ENCODE data around the gene UBALD1. TPM values are rescaled to one million over a fixed set of nuclear protein-coding genes. Genes with fewer than 3 reads are reported as not detected.

UBALD1 gene
- total and polyA plus RNA-seq, 10 of the 15 experiments (the other 5 are each of a cell fraction or from before 2014, with no cell fraction given), result 0.05 to 32.7 (median 5.1) TPM

DNA sequence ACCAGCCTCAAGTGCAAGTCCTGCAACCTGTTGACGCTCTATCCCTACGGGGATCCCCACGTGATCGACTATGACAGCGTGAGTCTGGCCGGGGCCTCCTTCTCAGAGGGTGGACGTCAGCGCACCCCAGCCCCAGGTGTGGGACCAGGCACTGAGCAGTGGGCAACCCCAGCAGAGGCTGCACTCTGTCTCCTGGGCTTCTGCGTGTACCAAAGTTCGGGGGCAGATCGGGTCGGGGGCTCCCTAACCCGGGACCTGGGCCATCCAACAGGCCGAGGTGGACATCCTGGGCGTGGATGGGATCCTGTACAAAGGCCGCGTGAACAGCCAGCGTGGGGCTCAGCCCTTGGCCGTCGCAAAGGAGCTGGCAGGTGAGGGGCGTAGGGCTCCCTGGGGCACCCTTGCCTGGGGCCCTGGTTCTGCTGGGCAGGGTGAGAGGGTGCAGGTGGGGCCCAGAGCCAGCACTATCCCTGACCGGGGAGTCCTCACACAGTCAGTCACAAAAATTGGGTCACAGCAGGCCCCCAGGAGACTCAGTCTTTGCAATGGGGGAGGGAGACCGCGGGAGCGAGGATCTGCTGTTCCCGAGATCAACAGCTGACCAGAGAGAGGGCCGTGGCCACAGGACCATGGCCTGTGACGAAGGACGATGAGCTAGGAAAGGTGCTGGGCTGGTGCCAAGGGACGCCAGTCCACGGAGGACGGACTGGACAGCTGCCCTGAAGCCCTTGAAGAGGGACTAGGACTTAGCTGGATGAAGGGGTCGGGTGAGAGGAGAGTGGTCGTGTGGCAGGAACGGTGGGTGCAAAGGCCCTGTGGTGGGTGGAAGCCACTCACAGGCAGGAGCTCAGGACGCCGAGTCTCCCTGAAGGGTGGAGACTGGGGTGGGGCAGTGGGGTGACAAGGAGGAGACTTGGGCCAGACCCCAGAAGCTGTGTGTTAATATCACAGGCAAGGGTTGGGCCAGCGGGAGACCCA is 20.0 kb downstream of the UBALD1 start:
- H3K4me2 ChIP-seq (ENCODE audit: control insufficient read depth, insufficient read depth), result no peak overlapping the region
- 48% methylated on average over 38 of the region's 38 CpGs for WGBS (ENCODE audit: insufficient coverage, insufficient replicate concordance, low lambda C conversion rate, missing lambda C conversion rate)
- H3K9ac ChIP-seq (ENCODE audit: control insufficient read depth, insufficient read depth, low read length), result no peak overlapping the region
- H4K20me1 ChIP-seq (ENCODE audit: control insufficient read depth, insufficient read depth), result no peaks in the 10 kb centered on the region
- no TSS peak for BruUV-seq (replicated peaks)
- ChIA-PET SMC1A (ENCODE audit: uncharacterized antibody, unreplicated experiment) (no interaction called here), CTCF (interaction anchor here (0.9 to 1.5 kb wide), 2 partner anchors 9 kb away, joined by 3 read pairs; no protein-coding TSS in a partner anchor), RAD21 (ENCODE audit: unreplicated experiment) (no interaction called here), POLR2A (no interaction called here)
- in situ Hi-C loops (cut with MboI), result loop anchor here (10.0 kb wide), 1 partner anchor 60 kb away; the partner anchor contains the start of gene CDIP1
- H3K4me1 ChIP-seq (ENCODE audit: control insufficient read depth, insufficient read depth, low read length), result no peaks in the 10 kb centered on the region
- no peaks in the 10 kb centered on the region for H3K9me3 ChIP-seq (replicated peaks; ENCODE audit: control insufficient read depth, insufficient read depth, low read length)
- H3K79me2 ChIP-seq (ENCODE audit: control insufficient read depth, insufficient read depth, low read length), result no peaks in the 10 kb centered on the region
- H3K27ac ChIP-seq (ENCODE audit: control insufficient read depth, insufficient read depth), result no peak overlapping the region
- H3K4me3 ChIP-seq, result no peak overlapping the region
- no peaks in the 10 kb centered on the region for H3K36me3 ChIP-seq (ENCODE audit: control insufficient read depth in 2 of 2, insufficient read depth in 2 of 2, low read length in 1 of 2)
- ATAC-seq (no peak), FAIRE-seq (no peak), DNase-seq (ENCODE audit: low read depth, low spot score) (no peak)
- H2AFZ ChIP-seq (ENCODE audit: control insufficient read depth, low read depth, low read length), result no peak overlapping the region
- H3K27me3 ChIP-seq (replicated peaks in 1 of 2; ENCODE audit: control insufficient read depth in 2 of 2, insufficient read depth in 2 of 2, low read length in 1 of 2), result no peaks in the 10 kb centered on the region; a peak in 2 of 4 replicates
- intact Hi-C loops (cut with micrococcal nuclease; ENCODE audit: unreplicated experiment), result no loop called here
- TF ChIP-seq CHD2 (IDR thresholded peaks at IDR 0.05; ENCODE audit: borderline replicate concordance, low read depth, low read length) (no peak), NFYA (IDR thresholded peaks at IDR 0.05; ENCODE audit: borderline replicate concordance, low read depth, low read length) (no peak), POLR2A (IDR thresholded peaks at IDR 0.05; ENCODE audit: low read depth, low read length) (no peak), STAT3 (IDR thresholded peaks at IDR 0.05; ENCODE audit: low read depth, low read length) (no peak), SIX5 (IDR thresholded peaks at IDR 0.05; ENCODE audit: low read depth, low read length, severe bottlenecking) (no peak), HDAC2 (IDR thresholded peaks at IDR 0.05) (no peak), POLR2AphosphoS2 (IDR thresholded peaks at IDR 0.05; ENCODE audit: low read depth, low read length) (no peak), PML (IDR thresholded peaks at IDR 0.05; ENCODE audit: low read length) (no peak), SMC3 (IDR thresholded peaks at IDR 0.05; ENCODE audit: borderline replicate concordance, low read length) (no peak), TAF1 (IDR thresholded peaks at IDR 0.05; ENCODE audit: borderline replicate concordance, low read depth, low read length) (no peak), MEF2A (IDR thresholded peaks at IDR 0.05; ENCODE audit: insufficient read depth, low read depth, low read length) (no peak), FOS (IDR thresholded peaks at IDR 0.05; ENCODE audit: borderline replicate concordance, extremely low read depth, insufficient read length) (no peak)
- TF ChIP-seq, protein P1, sequence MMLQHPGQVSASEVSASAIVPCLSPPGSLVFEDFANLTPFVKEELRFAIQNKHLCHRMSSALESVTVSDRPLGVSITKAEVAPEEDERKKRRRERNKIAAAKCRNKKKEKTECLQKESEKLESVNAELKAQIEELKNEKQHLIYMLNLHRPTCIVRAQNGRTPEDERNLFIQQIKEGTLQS (IDR thresholded peaks at IDR 0.05; ENCODE audit: borderline replicate concordance, extremely low read depth, low read depth, low read length), result no peak
- TF ChIP-seq, protein P2, sequence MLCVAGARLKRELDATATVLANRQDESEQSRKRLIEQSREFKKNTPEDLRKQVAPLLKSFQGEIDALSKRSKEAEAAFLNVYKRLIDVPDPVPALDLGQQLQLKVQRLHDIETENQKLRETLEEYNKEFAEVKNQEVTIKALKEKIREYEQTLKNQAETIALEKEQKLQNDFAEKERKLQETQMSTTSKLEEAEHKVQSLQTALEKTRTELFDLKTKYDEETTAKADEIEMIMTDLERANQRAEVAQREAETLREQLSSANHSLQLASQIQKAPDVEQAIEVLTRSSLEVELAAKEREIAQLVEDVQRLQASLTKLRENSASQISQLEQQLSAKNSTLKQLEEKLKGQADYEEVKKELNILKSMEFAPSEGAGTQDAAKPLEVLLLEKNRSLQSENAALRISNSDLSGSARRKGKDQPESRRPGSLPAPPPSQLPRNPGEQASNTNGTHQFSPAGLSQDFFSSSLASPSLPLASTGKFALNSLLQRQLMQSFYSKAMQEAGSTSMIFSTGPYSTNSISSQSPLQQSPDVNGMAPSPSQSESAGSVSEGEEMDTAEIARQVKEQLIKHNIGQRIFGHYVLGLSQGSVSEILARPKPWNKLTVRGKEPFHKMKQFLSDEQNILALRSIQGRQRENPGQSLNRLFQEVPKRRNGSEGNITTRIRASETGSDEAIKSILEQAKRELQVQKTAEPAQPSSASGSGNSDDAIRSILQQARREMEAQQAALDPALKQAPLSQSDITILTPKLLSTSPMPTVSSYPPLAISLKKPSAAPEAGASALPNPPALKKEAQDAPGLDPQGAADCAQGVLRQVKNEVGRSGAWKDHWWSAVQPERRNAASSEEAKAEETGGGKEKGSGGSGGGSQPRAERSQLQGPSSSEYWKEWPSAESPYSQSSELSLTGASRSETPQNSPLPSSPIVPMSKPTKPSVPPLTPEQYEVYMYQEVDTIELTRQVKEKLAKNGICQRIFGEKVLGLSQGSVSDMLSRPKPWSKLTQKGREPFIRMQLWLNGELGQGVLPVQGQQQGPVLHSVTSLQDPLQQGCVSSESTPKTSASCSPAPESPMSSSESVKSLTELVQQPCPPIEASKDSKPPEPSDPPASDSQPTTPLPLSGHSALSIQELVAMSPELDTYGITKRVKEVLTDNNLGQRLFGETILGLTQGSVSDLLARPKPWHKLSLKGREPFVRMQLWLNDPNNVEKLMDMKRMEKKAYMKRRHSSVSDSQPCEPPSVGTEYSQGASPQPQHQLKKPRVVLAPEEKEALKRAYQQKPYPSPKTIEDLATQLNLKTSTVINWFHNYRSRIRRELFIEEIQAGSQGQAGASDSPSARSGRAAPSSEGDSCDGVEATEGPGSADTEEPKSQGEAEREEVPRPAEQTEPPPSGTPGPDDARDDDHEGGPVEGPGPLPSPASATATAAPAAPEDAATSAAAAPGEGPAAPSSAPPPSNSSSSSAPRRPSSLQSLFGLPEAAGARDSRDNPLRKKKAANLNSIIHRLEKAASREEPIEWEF (IDR thresholded peaks at IDR 0.05; ENCODE audit: insufficient replicate concordance, low read depth, low read length), result no peak
- TF ChIP-seq, protein P3, sequence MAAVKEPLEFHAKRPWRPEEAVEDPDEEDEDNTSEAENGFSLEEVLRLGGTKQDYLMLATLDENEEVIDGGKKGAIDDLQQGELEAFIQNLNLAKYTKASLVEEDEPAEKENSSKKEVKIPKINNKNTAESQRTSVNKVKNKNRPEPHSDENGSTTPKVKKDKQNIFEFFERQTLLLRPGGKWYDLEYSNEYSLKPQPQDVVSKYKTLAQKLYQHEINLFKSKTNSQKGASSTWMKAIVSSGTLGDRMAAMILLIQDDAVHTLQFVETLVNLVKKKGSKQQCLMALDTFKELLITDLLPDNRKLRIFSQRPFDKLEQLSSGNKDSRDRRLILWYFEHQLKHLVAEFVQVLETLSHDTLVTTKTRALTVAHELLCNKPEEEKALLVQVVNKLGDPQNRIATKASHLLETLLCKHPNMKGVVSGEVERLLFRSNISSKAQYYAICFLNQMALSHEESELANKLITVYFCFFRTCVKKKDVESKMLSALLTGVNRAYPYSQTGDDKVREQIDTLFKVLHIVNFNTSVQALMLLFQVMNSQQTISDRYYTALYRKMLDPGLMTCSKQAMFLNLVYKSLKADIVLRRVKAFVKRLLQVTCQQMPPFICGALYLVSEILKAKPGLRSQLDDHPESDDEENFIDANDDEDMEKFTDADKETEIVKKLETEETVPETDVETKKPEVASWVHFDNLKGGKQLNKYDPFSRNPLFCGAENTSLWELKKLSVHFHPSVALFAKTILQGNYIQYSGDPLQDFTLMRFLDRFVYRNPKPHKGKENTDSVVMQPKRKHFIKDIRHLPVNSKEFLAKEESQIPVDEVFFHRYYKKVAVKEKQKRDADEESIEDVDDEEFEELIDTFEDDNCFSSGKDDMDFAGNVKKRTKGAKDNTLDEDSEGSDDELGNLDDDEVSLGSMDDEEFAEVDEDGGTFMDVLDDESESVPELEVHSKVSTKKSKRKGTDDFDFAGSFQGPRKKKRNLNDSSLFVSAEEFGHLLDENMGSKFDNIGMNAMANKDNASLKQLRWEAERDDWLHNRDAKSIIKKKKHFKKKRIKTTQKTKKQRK (IDR thresholded peaks at IDR 0.05; ENCODE audit: low read depth, low read length), result no peak

Measured in GM12878 (cell line).